Measurements from ENCODE around the gene ARF1. TPM values are rescaled to one million over a fixed set of nuclear protein-coding genes. Genes with fewer than 3 reads are reported as not detected.

ARF1 gene
- total RNA-seq, 1 experiment from 2014 or later, result 106 TPM

DNA sequence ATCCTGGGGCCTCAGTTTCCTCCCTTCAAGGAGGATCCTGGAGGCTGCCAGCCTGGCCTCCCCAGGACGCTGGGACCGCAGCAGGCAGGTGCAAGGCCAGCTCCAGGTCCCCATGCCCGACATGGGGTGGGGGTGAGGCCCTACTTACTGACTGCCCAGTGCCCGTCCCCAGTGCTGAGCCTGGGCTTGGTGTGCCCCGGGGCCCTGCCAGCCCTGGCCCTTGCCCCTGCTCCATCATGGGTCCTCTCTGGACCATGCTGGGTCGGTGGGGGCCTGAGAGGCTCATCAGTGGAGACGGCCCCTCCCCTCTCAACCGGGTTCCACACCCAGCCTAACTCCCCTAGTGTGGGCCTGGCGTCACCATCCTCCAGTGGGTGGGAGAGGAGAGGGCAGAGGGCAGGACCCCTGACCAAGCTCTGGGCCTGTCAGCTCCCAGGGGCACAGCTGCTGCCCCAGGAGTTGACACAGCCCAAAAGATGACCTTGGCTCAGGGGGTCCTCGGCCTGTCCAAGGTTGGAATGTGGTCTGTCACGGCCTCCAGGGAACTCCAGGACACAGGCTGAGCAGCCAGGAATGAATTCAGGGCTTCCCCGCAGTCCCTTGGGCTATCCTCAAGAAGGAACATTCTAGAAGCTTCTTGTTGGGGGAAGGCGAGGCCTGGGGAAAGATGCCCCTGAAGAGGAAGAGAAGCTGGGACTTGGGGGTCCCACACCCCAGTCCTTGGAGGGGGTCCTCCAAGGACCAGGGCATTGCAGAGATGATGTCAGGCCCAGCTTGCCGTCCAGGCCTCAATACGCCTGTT, 17.6 kb upstream of the ARF1 start:
- no peak for DNase-seq (ENCODE audit: low read depth, low spot score)
- in situ Hi-C loops (cut with HindIII; ENCODE audit: low pct_unique_long_range_greater_than_20kb, low sequenced_read_pairs), result no loop called here

DNA sequence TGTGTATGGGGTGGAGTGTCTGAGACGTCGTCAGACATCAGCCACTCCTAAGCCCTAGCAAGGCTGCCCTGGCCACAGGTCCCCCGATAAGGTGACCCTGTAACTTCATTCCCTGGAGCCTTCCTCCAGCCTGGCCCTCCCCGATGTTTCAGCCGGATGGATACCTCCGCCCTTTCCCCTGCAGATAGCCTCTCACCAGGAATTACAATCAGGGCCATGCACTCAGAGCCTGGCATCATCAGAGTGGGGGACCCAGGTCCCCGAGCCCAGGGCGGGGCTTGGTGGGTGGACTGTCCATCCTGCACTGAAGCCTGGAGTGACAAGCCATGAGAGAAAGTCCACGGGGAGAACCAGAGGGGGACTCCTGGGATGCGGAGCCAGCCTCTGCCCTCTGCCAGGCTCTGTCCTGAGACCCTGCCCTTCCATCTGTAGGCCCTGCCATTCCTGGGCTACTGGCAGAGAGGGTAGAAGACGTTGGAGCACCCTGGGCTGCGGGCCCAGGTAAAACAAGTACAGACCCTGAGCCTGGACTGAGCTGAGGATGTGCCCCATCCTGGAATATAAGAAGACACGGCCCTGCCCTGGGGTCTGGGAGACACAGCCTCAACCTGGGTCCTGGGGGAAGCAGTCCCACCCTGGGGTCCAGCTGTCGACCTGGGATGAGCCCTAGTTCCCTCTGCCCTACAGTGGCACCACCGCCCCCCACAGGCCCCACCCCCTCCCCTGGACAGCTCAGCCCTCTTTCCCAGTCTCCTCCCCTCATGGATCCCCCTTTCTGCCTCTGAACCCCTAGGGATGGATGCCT, 16.8 kb upstream of the ARF1 start:
- no peak for DNase-seq (ENCODE audit: low read depth, low spot score)
- in situ Hi-C loops (cut with HindIII; ENCODE audit: low pct_unique_long_range_greater_than_20kb, low sequenced_read_pairs), result no loop called here

DNA sequence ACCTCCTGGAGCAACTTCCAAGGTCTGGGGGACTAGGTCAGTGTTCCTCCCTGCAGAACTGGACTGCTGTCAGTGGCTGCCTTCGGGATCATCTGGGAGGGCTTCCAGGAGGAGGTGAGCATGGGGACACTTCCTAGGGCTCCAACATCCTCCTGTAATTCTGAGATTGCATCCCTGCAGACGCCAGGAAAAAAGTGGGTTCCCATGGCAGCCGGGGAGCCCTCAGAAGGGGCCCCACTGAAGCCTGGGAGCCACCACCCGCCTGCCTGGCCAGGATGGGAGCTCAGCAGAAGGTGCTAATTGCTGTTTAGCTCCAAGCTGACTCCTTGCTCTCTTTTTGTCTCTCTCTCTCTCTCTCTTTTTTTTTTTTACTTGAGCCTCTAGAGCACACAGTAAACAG, 16.1 kb upstream of the ARF1 start:
- DNase-seq (ENCODE audit: low read depth, low spot score), result no peak
- in situ Hi-C loops (cut with HindIII; ENCODE audit: low pct_unique_long_range_greater_than_20kb, low sequenced_read_pairs), result no loop called here

DNA sequence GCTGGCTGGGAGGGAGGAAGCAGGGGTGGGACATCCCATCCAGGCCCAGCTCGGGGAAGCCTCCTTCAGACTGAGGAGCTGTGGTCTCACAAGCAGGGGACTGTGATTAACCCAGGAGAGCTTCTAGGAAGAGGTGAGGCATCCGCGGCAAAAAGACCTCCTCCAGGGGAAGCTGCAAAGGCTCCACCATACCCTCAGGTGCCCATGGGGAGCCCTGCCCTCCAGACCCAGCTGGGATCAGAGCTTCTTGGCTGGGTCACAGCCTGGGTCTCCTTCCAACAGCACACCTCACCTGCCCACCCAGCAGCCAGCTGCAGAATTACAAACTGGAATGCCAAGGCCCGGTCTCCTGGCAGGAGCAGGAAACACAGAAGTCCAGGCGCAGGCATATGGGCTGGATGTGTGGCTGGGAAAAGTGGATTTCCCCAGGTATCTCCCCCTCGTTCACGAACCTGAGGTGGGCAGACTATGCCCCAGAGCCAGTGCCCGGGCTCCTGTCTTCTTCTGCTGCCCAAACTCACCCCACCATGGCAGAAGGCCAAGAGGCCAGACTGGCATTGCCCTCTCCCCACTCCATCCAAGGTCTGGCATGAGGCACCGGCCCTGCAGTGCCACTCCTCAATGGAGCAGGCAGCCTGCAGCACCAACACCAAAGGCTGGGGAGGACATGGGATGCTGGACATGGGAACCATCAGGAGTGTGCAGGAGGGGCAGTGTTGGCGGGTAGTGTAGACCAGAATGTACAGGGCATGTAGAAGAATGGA, 15.4 kb upstream of the ARF1 start:
- in situ Hi-C loops (cut with HindIII; ENCODE audit: low pct_unique_long_range_greater_than_20kb, low sequenced_read_pairs), result no loop called here
- no peak for DNase-seq (ENCODE audit: low read depth, low spot score)

DNA sequence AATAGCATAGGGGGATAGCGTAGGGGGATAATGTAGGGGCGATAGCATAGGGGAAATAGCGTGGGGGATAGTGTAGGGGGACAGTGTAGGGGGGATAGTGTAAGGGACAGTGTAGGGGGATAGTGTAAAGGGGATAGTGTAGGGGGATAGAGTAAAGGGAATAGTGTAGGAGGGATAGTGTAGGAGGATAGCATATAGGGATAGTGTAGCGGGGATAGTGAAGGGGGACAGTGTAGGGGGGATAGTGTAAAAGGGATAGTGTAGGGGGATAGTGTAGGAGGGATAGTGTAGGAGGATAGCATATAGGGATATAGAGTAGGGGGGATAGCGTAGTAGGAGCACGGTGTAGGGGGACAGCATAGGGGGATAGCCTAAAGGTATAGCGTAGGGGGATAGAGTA, 14.1 kb upstream of the ARF1 start:
- DNase-seq (ENCODE audit: low read depth, low spot score), result no peak
- in situ Hi-C loops (cut with HindIII; ENCODE audit: low pct_unique_long_range_greater_than_20kb, low sequenced_read_pairs), result no loop called here

DNA sequence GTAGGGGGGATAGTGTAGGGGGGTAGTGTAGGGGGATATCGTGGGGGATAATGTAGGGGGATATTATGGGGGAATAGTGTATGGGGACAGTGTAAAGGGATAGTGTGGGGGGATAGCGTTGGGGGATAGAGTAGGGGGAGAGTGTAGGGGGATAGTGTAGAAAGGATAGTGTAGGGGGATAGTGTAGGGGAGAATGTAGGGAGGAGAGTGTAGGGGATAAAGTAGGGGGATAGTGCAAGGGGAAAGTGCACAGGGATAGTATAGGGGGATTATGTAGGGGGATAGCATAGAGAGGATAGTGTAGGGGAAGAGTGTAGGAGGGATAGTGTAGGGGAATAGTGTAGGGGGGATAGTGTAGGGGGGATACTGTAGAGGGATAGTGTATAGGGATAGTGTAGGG, 12.3 kb upstream of the ARF1 start:
- no peak for DNase-seq (ENCODE audit: low read depth, low spot score)
- in situ Hi-C loops (cut with HindIII; ENCODE audit: low pct_unique_long_range_greater_than_20kb, low sequenced_read_pairs), result no loop called here

DNA sequence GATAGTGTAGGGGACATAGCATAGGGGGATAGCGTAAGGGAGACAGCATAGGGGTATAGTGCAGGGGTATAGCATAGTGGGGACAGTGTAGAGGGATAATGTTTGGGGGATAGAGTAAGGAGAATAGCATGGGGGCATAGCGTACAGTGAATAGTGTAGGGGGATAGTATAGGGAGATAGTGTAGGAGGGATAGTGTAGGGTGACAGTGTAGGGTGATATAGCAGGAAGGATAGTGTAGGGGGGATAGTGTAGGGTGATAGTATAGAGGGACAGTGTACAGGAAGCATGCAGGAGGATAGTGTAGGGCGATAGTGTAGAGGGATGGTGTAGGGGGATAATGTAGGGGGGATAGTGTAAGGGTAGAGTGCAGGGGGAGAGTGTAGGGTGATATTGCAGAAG, 11.7 kb upstream of the ARF1 start:
- no peak for DNase-seq (ENCODE audit: low read depth, low spot score)
- in situ Hi-C loops (cut with HindIII; ENCODE audit: low pct_unique_long_range_greater_than_20kb, low sequenced_read_pairs), result no loop called here

DNA sequence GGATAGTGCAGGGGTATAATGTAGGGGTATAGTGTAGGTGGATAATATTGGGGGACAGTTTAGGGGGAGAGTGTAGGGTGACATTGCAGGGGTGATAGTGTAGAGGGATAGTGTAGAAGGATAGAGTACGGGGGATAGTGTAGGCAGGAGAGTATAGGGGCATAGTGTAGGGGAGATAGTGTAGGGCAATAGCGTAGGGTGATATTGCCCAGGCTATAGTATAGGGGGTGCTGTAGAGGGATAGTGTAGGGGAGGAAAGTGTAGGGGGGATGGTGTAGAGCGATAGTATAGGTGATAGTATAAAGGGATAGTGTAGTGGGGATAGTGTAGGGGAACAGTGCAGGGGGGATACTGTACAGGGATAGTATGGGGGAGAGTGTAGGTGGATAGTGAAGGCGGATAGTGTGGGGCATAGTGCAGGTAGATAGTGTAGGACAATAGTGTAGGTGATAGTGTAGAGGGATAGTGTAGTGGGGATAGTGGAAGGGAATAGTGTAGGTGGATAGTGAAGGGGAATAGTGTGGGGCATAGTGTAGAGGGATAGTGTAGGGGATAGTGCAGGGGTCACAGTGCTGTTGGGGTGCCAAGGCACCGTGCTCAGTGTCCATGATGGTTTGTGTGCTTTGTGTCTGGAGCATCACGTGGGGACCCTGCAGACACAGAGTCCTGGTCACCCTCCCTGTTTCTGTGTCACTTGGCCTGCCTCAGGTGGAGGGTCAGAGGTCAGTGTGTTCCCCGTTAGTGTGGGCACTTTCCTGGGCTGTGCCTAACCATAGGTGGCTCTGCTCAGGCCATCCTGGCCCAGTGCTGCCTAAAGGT, 10.5 kb upstream of the ARF1 start:
- no peak for DNase-seq (ENCODE audit: low read depth, low spot score)
- in situ Hi-C loops (cut with HindIII; ENCODE audit: low pct_unique_long_range_greater_than_20kb, low sequenced_read_pairs), result no loop called here

DNA sequence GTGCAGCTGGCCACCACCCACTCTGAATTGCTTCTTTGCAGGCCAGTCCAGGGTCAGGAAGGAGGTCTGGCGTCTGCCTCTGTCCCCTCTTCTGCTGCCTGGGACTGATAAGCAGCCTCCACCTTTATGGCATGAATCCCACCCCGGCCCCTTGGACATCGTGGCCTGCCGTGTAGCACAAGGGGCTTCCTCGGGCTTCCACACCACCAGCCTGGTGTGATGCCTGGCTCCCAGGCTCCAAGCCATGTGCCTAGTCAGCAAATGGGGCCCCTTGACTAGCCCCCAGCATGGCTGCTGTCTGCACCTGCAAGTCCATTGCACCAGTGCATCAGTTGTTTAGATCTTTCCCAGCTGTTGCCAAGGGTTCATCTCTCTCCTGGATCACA, 9.9 kb upstream of the ARF1 start:
- no peak for DNase-seq (ENCODE audit: low read depth, low spot score)
- in situ Hi-C loops (cut with HindIII; ENCODE audit: low pct_unique_long_range_greater_than_20kb, low sequenced_read_pairs), result no loop called here

DNA sequence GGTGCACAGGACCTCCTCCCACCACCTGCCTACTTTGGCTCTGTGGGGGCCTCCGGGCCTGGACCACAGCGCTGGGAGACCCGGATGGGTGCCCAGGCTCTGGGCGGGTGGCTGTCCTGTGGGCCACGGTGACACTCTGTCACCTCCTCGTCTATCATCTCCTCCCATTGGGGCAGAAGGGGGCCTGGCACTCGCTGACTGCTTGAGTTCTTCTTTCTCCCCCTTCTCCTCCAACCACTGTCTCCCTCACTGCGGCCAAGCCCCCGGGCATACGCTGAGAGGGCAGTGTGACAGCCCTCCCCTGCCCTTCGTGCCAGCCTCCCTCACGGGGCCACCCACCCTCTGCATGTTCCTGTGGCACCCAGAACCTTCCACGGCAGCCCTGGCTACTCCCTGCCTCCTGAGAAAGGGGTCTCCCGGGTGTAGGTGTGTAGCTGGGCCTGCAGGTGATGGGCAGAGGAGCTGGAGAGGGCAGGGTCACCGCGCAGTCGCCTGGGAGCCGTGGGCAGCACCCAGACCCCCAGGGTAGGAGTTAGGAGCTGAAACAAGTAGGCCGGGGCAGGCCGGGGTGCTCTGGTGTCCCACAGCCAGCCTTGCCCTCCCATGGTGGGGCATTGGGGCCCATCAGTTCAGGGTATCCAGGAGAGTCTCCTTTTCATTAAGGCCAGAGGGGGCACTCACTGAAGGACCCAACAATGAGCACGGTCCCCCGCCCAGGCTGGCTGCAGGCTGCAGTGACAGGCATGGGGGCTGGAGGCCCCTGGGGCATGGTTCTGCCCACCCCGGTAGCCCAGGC, 9.2 kb upstream of the ARF1 start:
- no peak for DNase-seq (ENCODE audit: low read depth, low spot score)
- in situ Hi-C loops (cut with HindIII; ENCODE audit: low pct_unique_long_range_greater_than_20kb, low sequenced_read_pairs), result no loop called here

DNA sequence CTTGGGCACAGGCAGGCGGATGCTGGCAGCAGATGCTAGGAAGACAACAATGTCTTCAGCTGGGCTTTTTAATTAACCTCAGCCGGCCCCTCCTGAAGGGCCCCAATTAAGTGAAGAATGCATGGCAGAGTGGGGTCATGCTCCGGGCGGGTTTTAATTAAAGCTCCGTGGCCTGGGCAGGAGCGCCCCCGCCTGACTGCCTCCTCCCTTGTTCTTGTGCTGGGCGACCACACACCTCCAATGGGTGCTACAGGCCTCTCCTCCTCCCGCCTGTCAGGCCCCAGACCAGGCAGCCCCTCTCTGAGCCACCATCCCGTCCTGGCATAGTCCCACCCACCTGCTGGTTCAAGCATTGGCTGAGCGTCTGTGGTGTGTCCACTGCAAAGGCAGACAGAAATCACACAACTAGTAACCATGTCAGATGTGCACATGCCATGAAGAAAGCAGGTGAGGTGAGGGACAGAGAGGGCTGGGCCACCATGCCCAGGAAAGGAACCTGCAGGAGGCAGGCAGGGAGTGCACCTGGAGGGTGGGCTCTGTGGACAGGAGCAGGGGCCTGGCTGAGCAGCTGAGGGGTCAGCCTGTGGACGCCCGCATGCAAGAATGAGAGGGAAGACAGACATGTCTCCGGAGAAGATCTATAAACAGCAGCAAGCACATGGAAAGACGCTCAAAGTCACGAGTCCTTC, 8.5 kb upstream of the ARF1 start:
- DNase-seq (ENCODE audit: low read depth, low spot score), result peak; percentile 38
- in situ Hi-C loops (cut with HindIII; ENCODE audit: low pct_unique_long_range_greater_than_20kb, low sequenced_read_pairs), result no loop called here

DNA sequence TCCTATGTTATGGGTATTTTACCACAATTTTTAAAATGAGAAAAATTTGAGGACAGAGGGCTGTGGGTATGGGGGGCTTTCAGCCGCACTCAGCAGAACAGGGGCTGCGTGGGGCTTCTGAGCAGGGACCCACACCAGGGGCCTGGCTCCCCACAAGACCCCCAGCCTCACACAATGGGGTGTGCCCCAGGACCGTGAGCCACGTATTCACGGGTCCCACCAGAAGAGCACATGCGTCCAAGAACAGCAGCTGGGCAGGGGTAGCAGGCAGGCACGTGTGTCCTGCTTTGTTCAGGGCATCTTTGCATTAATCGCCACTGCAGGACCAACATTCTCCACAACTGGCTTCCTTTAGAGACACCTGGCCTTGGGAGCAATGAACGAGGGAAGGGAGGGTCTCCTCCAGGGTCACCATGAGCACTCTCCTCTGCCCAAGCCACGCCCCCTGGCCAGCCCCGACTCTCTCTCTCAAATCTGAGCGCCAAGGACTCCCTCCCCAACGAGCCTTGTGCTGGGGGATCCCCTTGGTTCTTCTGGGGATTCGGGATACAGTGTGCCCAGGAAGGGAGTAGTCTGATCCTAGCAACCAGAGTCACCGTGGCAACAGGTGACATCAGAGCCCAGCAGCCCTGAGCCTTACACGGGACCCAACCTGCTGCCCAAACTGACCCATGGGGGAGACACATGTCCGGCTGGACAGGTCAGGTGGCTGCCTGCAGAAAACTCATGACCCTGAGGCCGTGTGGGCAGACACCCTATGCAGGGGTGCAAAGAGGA, 7.4 kb upstream of the ARF1 start:
- in situ Hi-C loops (cut with HindIII; ENCODE audit: low pct_unique_long_range_greater_than_20kb, low sequenced_read_pairs), result no loop called here
- peak; percentile 50 for DNase-seq (ENCODE audit: low read depth, low spot score)

DNA sequence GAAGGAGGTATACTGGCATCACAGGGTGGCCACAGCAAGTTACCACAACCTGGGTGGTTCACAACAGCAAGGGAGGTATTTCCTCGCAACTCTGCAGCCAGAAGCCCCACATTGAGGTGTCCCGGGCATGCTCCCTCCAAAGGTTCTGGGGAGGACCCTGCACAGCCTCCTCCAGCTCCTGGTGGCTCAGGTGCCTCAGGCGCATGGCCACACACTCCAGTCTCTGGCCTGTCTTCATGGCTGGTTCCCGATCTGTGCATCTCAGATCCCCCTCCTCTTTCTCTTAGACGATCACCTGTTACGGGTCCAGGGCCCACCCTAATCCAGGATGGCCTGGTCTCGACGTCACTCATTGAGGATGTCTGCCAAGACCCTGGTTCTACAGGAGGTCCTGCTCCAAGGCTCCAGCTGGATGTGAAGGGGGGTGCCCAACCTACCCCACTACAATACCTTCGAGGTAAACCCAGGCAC, 6.7 kb upstream of the ARF1 start:
- DNase-seq (ENCODE audit: low read depth, low spot score), result no peak
- in situ Hi-C loops (cut with HindIII; ENCODE audit: low pct_unique_long_range_greater_than_20kb, low sequenced_read_pairs), result no loop called here

DNA sequence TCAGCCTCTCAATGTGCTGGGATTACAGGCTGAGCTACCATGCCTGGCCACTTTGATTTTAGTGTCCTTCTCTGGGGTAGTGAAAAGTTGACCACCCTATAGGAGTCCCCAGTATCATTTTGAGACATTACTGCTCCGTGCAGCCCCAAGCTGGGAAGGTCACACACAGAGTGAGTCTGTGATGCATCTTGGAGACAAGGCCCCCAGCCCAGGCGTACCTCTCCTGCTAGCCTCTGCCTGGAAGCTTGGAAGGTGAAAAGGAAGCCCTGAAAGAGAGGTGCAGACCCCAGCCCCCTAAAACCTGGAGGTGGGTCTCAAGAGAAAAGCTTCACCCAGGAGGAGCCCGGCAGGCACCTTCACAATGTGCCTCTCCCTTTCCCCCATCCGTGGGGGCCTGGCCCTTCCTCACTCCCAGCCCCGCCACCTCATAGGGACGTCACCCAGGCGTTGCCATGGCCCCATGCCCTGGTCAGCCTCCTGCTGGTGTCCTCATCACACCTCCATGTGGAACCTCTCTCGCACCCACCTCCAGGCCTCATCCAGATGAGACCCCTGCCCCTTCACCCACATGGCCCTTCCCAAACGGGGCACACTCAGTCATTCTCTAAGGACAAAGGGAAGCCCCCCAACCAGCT, 5.6 kb upstream of the ARF1 start:
- DNase-seq (ENCODE audit: low read depth, low spot score), result no peak
- in situ Hi-C loops (cut with HindIII; ENCODE audit: low pct_unique_long_range_greater_than_20kb, low sequenced_read_pairs), result no loop called here

DNA sequence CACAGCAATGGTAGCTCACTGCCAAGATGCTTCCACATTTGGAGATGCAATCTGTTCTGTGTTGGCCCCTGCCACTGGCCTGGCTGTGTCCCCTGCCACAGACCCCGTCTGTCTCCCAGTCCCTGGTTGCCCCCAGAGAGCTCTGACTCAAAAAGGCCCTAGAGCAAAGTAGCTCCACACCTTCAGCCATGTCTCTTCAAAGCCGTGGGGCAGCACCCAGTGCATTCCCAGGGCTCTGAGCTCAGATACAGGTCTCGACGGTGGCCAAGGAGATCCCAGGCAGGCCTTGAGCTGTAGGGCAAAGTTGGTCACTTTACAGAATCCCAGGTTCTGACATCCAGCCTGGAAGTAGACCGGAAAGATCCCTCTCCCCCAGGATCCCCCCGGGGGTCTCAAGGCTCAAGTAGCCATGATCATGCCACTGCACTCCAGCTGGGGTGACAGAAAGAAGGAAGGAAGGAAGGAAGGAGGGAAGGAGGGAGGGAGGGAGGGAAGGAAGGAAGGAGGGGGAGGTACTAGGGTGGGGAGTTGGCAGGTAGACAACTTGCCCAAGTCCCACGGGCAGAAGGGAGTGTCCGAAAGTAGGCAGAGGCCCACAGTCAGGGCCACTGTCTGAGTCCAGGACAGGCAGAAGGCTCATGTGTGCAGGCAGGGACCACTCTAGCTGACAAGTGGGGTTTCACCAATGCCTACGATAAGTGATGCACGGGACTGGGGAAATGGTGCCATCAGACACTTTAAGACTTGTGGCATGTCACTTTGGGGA, 4.8 kb upstream of the ARF1 start:
- no peak for DNase-seq (ENCODE audit: low read depth, low spot score)
- in situ Hi-C loops (cut with HindIII; ENCODE audit: low pct_unique_long_range_greater_than_20kb, low sequenced_read_pairs), result no loop called here
